Measurements from ENCODE around the gene ZNF407. TPM values are rescaled to one million over a fixed set of nuclear protein-coding genes. Genes with fewer than 3 reads are reported as not detected.

ZNF407 gene
- total RNA-seq, 1 donor from 2014 or later = 16.1 TPM

DNA sequence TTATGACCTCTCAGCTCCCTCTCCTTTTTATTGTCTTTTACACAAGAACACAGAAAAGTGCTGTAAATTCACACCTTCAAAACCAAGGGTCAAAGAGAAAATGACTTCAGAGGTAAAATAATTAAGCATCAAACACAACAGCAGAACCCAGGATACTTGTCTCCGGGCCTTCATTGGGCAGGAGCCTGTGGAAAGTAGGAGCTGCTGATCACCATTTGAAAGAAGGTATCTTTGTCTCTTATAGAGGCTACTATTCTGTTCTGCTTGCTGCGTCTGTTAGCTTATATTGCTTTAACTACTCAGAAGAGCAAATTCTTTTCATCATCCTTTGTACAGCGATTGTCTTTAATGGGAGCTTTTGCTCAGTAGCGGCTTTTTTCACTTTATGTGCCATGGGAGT lies 350.2 kb downstream of the ZNF407 start:
- no peak for ATAC-seq
- H3K27me3 ChIP-seq (ENCODE audit: low read depth) = no peaks in the 10 kb centered on the region
- intact Hi-C loops (cut with DNase I) = no loop called here
- H3K4me1 ChIP-seq = peaks cover 41% of the 10 kb centered on the region
- no peak for TF ChIP-seq CTCF (IDR thresholded peaks at IDR 0.05)
- no peak for DNase-seq
- H3K4me3 ChIP-seq = no peak overlapping the region
- H3K27ac ChIP-seq = no peak overlapping the region
- H3K36me3 ChIP-seq = no peaks in the 10 kb centered on the region
- H3K9me3 ChIP-seq = no peaks in the 10 kb centered on the region

- no peak overlapping the region for H3K4me3 ChIP-seq
- no peak for TF ChIP-seq CTCF (IDR thresholded peaks at IDR 0.05)
- ATAC-seq (peak in 1 of 2 donors; percentile 52), DNase-seq (no peak)
- H3K9me3 ChIP-seq = no peaks in the 10 kb centered on the region
- H3K27me3 ChIP-seq (ENCODE audit: low read depth) = no peaks in the 10 kb centered on the region
- intact Hi-C loops (cut with DNase I) = no loop called here
- H3K36me3 ChIP-seq = no peaks in the 10 kb centered on the region
- no peak overlapping the region for H3K27ac ChIP-seq
- peaks cover 34% of the 10 kb centered on the region for H3K4me1 ChIP-seq
Observed at GRCh38 chr18:74949611-74950010, 351.9 kb downstream of the ZNF407 start.

DNA sequence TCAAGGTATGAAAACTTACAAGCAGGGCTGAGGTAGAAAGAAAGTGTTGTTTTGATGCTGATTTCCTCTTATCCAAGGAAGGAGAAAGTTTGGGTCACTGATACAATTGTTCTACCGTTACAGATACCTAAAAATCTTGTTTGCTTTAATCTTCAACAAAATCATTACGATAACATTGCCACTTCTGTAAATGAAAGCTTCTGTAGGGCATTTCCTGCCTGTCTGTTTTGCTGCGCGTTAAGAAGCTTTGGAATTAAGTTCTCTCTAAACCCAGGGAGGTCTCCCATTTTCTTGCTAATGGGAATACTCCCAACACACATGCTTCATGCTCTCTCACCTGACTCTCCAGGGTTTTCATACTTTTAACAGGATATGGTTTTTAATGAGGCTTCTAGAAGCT lies 352.8 kb downstream of the ZNF407 start:
- H3K27me3 ChIP-seq (ENCODE audit: low read depth) = no peaks in the 10 kb centered on the region
- DNase-seq (no peak), ATAC-seq (peak in 1 of 2 donors; percentile 35)
- no peaks in the 10 kb centered on the region for H3K36me3 ChIP-seq
- H3K4me3 ChIP-seq = no peak overlapping the region
- TF ChIP-seq CTCF (IDR thresholded peaks at IDR 0.05) = no peak
- peaks cover 26% of the 10 kb centered on the region for H3K4me1 ChIP-seq
- peak overlapping the region; percentile 12 for H3K27ac ChIP-seq
- H3K9me3 ChIP-seq = no peaks in the 10 kb centered on the region
- intact Hi-C loops (cut with DNase I) = no loop called here

DNA sequence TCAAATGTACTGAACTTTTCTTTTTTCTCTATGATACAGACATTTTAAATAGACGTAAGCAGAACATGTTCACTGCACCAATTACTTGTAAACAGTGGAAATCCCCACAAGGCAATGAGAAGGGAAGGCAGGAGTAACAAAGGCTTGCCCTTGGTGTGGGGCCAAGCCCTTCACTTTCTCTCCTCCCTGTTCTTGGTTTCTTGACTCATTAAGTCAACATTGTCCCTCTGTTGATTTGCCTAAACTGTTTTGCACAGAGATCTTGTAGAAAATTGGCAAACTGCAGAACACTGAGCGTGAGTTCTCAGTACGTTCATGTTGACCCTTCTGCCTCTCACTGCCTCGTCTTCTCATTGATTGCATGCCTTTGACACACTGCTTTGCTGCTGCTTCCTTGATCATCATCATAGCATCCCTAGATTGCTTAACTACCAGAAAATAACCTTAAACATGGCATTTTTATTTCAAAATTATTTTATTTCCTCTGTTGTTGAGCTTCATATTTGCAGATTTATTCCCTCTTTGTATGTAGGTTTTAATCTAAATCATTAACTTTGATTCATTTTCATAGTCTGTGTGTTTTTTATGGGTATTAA lies 353.6 kb downstream of the ZNF407 start:
- intact Hi-C loops (cut with DNase I) = no loop called here
- TF ChIP-seq CTCF (IDR thresholded peaks at IDR 0.05) = no peak
- DNase-seq (peak; percentile 75), ATAC-seq (peak; percentile 95 to 98)
- H3K27me3 ChIP-seq (ENCODE audit: low read depth) = no peaks in the 10 kb centered on the region
- no peaks in the 10 kb centered on the region for H3K9me3 ChIP-seq
- H3K4me1 ChIP-seq = peaks cover 26% of the 10 kb centered on the region
- H3K4me3 ChIP-seq = no peak overlapping the region
- H3K27ac ChIP-seq = peak overlapping the region; percentile 12
- H3K36me3 ChIP-seq = no peaks in the 10 kb centered on the region

DNA sequence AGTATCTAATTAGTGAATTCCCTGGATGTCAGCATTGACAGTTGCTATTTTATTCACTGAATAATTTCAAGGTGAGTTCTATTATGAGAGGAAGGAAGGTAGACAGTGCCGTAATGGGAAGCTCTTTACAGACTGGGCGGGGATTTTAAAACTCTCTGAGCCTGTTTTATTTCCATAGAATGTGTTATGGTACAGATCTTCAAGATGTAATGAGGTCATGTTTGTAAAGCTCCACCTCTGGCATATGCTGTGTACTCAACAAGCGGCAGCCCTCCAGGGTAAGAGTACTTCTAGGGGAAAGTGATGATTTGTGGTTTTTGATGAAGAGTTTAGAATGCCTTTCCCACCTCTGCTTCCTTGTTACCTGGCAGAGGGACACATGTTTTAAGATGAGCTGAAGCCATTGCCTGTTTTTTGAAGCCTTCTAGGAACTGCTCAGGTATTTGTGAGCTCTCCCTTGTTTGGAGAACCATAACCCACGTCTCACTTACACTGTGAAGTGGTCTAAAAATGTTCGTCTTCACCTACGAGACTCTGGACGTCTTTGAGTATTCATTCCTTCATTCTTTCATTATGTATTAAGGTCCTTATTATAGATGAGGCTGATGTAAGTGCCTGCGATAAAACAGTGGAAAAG lies 360.0 kb downstream of the ZNF407 start:
- DNase-seq (no peak), ATAC-seq (peak; percentile 65 to 77)
- H3K27ac ChIP-seq = no peak overlapping the region
- intact Hi-C loops (cut with DNase I) = no loop called here
- no peaks in the 10 kb centered on the region for H3K36me3 ChIP-seq
- no peak for TF ChIP-seq CTCF (IDR thresholded peaks at IDR 0.05)
- no peaks in the 10 kb centered on the region for H3K27me3 ChIP-seq (ENCODE audit: low read depth)
- no peak overlapping the region for H3K4me3 ChIP-seq
- no peaks in the 10 kb centered on the region for H3K4me1 ChIP-seq
- no peaks in the 10 kb centered on the region for H3K9me3 ChIP-seq
